HG02938 (cell line): ENCODE results near the gene KHDC1L.
"Not testable (repeated sequence)": the region's sequence is repeated elsewhere in the genome, so short reads cannot be mapped to it uniquely, and the experiment has no call there.

Source experiments
- ATAC-seq: cut with Tn5 transposase; IDR thresholded peaks from one replicate; pipeline ENCODE4 v1.9.1; 2021; ENCODE audit warnings: mild to moderate bottlenecking, moderate library complexity; ENCODE audit not compliant: unreplicated experiment

KHDC1L gene

DNA sequence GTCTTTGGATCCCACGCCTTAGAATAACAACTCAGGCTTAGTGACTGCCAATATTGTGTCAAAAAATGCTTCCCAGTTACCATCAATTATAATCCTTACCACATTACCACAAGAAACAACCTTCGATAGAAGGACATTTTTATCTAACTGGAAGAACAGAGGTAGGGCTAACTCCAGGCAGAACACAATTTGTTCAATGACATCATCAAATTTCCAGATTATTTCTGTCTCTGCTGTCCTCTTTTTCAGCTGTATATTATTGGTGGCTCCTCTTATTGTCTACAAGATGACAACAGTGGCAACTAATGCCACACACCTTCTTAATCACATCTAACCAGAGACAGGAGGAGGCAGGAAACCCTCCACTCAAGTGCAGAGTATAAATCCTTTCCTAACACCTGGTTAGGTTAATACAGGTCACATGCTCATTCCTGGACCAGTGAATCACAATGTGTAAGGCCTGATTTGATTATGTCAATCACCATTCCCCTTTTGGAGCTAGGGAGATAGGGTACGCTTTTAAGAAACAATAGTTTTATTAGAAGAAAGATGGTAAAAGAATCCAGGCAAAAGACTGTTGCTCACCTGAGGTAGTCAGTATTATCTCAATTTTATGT is 18.0 kb downstream of the KHDC1L start:
- ATAC-seq = no peak

- ATAC-seq = no peak
Observed at GRCh38 chr6:73204252-73204651, 21.0 kb downstream of the KHDC1L start.

DNA sequence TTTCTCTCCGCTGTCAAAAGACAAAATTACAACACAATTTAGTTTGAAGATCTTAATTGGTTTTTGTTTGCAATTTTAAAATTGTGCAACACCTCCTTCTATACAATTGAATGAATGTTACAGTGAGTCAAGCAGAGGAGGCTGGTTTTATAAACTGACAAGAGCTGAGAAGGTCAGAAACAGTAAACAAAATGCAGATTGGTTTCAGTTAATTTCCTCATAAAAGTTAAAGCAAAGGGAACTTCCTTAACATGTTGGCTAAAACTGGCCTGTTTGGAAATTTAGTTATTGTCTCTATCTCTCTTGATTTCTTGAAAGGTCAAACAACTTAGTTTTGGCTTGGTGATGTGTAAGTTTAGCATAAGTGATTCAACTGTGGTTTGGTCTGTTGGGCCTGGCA is 22.2 kb downstream of the KHDC1L start:
- no peak for ATAC-seq

GRCh38 chr6:73200735-73201134 is 24.6 kb downstream of the KHDC1L start:
- ATAC-seq = no peak

GRCh38 chr6:73200247-73200646 is 25.0 kb downstream of the KHDC1L start:
- ATAC-seq = no peak

DNA sequence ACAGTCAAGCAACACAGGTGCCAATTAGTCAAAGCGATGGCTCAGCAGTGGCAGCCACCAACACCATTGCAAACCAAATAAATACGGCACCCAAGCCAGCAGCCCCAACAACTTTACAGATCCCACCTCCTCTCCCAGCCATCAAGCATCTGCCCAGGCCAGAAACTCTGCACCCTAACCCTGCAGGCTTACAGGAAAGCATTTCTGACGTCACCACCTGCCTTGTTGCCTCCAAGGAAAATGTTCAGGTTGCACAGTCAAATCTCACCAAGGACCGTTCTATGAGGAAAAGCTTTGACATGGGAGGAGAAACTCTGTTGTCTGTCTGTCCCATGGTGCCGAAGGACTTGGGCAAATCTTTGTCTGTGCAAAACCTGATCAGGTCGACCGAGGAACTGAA is 30.6 kb downstream of the KHDC1L start:
- ATAC-seq = no peak

GRCh38 chr6:73193302-73193701 is 32.0 kb downstream of the KHDC1L start:
- not testable (repeated sequence) for ATAC-seq

GRCh38 chr6:73182021-73182607 is 43.2 kb downstream of the KHDC1L start:
- peak; percentile 65 for ATAC-seq

- ATAC-seq = peak; percentile 69
Observed at GRCh38 chr6:73180763-73181619, 44.3 kb downstream of the KHDC1L start.

DNA sequence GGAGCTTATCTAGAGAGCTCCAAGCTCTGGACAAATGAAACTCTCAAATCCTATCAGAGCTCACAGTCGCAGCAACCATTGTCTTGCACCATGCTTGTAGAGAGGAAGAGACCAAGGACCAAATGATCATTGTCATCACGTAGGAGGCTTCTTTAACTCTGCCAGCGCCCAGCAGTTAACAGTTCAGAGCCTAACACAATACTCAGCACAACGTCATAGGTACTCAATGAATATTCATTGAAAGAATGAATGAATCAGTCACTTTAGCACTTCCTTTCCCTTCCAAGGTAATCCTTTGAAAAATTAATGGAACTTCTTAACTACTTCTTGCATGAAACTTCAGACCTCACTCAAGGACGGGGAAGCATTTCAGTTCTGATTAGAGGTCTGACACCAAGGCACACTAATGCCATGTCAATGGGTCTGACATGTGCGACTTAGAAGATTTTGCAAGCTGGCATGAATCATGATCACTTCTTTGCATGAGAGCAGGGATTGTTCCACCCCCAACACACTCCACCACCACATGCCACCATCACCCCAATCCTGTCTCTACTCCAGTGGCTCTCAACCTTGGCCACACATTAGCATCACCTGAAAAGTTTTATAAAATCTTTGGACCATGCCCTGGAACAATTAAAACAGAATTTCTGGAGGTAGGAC is 45.1 kb downstream of the KHDC1L start:
- ATAC-seq = no peak

DNA sequence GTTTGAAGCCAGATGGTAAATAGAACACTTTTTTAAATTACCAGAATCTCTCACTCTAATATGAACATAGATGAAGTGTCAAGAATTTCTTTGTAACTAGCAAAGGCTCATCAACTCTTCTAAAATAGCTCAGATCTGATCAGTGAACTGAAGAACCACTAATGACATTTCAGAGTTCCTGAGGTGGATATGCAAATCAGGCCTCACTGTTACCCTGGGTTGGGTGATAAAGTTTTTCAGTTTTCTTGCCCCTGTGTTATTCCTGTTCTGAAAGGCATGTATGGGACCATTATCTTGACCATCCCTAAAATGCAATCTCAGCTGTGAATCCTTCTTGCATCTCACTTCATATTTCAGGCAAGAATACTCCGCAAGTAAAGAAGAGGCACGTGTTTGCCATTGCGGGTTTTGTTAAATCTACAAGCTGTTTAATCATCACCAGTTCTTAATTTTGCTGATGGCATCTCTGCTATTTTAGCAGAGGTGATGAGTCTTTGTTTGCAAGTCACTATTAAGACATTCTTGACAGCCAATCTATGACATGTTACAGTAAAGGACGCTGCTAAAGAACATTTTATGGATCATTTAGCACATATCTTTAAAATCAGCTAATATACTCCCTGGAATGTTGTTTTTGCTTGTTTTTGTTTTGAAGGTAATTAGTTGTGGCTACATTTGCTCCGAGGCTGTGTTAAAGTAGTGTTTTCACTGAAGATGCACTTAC is 47.9 kb downstream of the KHDC1L start:
- ATAC-seq = peak; percentile 64

DNA sequence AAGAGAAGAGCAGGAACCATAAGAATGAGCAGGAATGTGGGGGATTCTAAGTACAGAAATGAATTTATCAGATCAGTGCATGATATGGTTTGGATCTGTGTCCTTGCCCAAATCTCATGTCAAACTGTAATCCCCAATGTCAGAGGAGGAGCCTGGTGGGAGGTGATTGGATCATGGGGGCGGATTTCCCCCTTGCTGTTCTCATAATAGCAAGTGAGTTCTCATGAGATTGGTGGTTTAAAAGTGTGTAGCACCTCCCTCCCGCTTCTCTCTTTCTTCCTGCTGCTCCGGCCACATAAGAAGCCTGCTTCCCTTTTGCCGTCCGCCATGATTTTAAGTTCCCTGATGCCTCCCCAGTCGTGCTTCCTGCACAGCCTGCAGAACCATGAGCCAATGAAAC is 49.2 kb downstream of the KHDC1L start:
- ATAC-seq = no peak

- no peak for ATAC-seq
Observed at GRCh38 chr6:73174646-73175045, 50.6 kb downstream of the KHDC1L start.
